IPS-11a (cell line): ENCODE data around the gene GABBR2.

Experiments used
- H3K4me3 ChIP-seq: one replicate; pipeline ENCODE4 v1.5.1; 2013; ENCODE audit warnings: low read depth, low read length, control low read depth

Gene GABBR2

GRCh38 chr9:98571643-98572042 lies 137.1 kb downstream of the GABBR2 start:
- no peak overlapping the region for H3K4me3 ChIP-seq

- no peak overlapping the region for H3K4me3 ChIP-seq
These were observed 137.9 kb downstream of the GABBR2 start for GRCh38 chr9:98570663-98571440.

GRCh38 chr9:98570055-98570454 lies 138.7 kb downstream of the GABBR2 start:
- no peak overlapping the region for H3K4me3 ChIP-seq

- no peak overlapping the region for H3K4me3 ChIP-seq
These were observed 139.2 kb downstream of the GABBR2 start for GRCh38 chr9:98569491-98569890.

- no peak overlapping the region for H3K4me3 ChIP-seq
These were observed 139.7 kb downstream of the GABBR2 start for GRCh38 chr9:98568909-98569469.

- H3K4me3 ChIP-seq = no peak overlapping the region
These were observed 140.4 kb downstream of the GABBR2 start for GRCh38 chr9:98568234-98568908.

- no peak overlapping the region for H3K4me3 ChIP-seq
These were observed 141.0 kb downstream of the GABBR2 start for GRCh38 chr9:98567540-98568233.

- H3K4me3 ChIP-seq = no peak overlapping the region
These were observed 143.3 kb downstream of the GABBR2 start for GRCh38 chr9:98565152-98566135.

GRCh38 chr9:98564714-98565113 lies 144.0 kb downstream of the GABBR2 start:
- no peak overlapping the region for H3K4me3 ChIP-seq

GRCh38 chr9:98563988-98564387 lies 144.7 kb downstream of the GABBR2 start:
- H3K4me3 ChIP-seq = no peak overlapping the region

- no peak overlapping the region for H3K4me3 ChIP-seq
These were observed 145.4 kb downstream of the GABBR2 start for GRCh38 chr9:98563212-98563907.

- no peak overlapping the region for H3K4me3 ChIP-seq
These were observed 149.2 kb downstream of the GABBR2 start for GRCh38 chr9:98559561-98559960.

- H3K4me3 ChIP-seq = no peak overlapping the region
These were observed 150.2 kb downstream of the GABBR2 start for GRCh38 chr9:98558575-98558974.

- no peak overlapping the region for H3K4me3 ChIP-seq
These were observed 152.2 kb downstream of the GABBR2 start for GRCh38 chr9:98556511-98556910.

- H3K4me3 ChIP-seq = no peak overlapping the region
These were observed 152.9 kb downstream of the GABBR2 start for GRCh38 chr9:98555651-98556465.

GRCh38 chr9:98554752-98555151 lies 154.0 kb downstream of the GABBR2 start:
- no peak overlapping the region for H3K4me3 ChIP-seq

- H3K4me3 ChIP-seq = no peak overlapping the region
These were observed 156.4 kb downstream of the GABBR2 start for GRCh38 chr9:98552331-98552730.

- H3K4me3 ChIP-seq = no peak overlapping the region
These were observed 157.0 kb downstream of the GABBR2 start for GRCh38 chr9:98551511-98552286.
